Thyroid gland (tissue), 4 donors: ENCODE results near the gene ANKLE2.

Experiments
- CTCF ChIP-seq, 6 experiments: fragments of 200-600 bp in 3 of 6; fragments of 450-650 bp in 3 of 6; sonication (generic) in 3 of 6; IDR thresholded peaks; one replicate each; pipeline ENCODE4 v1.5.1; 2016 to 2019; ENCODE audit warnings: antibody characterized with exemption in 6 of 6, mild to moderate bottlenecking in 2 of 6, inconsistent platforms in 1 of 6, moderate library complexity in 1 of 6
- POLR2A ChIP-seq, 2 donors: fragments of 450-650 bp; IDR thresholded peaks; one replicate each; pipeline ENCODE4 v1.6.1; 2017; ENCODE audit warnings: antibody characterized with exemption in 2 of 2, mild to moderate bottlenecking in 2 of 2, moderate library complexity in 1 of 2

- TF ChIP-seq CTCF (IDR thresholded peaks at IDR 0.05) (no peak), POLR2A (IDR thresholded peaks at IDR 0.05) (peak in 1 of 2 donors; percentile 71)
Observed at GRCh38 chr12:132710405-132711079, 51.1 kb downstream of the ANKLE2 start, which contains the start of gene PGAM5.
